Dedifferentiated amniotic fluid mesenchymal stem cell (primary cell): ENCODE measurements around the gene CGB7.
"Not testable (repeated sequence)": the region's sequence is repeated elsewhere in the genome, so short reads cannot be mapped to it uniquely, and the experiment has no call there.

Experiments
- DNase-seq: peaks from one replicate; pipeline ENCODE4 v3.0.0-alpha.2; 2016; ENCODE audit errors: extremely low spot score

The CGB7 gene

GRCh38 chr19:49073514-49074378 is 16.2 kb upstream of the CGB7 start:
- no peak for DNase-seq

- no peak for DNase-seq
These were observed 14.5 kb upstream of the CGB7 start for GRCh38 chr19:49071860-49072547.

GRCh38 chr19:49070416-49070815 is 12.9 kb upstream of the CGB7 start:
- no peak for DNase-seq

GRCh38 chr19:49069026-49069425 is 11.5 kb upstream of the CGB7 start:
- DNase-seq: no peak

GRCh38 chr19:49067554-49067953 is 10.0 kb upstream of the CGB7 start:
- DNase-seq: no peak

- DNase-seq: no peak
These were observed 8.5 kb upstream of the CGB7 start for GRCh38 chr19:49065905-49066512.

- no peak for DNase-seq
These were observed 7.4 kb upstream of the CGB7 start, which contains the start of gene NTF4 for GRCh38 chr19:49064768-49065611. Gene NTF4 (minus strand): TSS chr19:49064818. CDS start chr19:49061997, 2,821 bp downstream.

GRCh38 chr19:49064029-49064629 is 6.6 kb upstream of the CGB7 start:
- no peak for DNase-seq

GRCh38 chr19:49061445-49061844 is 3.9 kb upstream of the CGB7 start:
- DNase-seq: no peak

- no peak for DNase-seq
These were observed 3.5 kb upstream of the CGB7 start for GRCh38 chr19:49061000-49061399.

GRCh38 chr19:49059053-49059452 is 1.5 kb upstream of the CGB7 start:
- DNase-seq: no peak

GRCh38 chr19:49058562-49058961 is 1.0 kb upstream of the CGB7 start:
- DNase-seq: no peak

GRCh38 chr19:49056902-49057596 is 500 bp downstream of the CGB7 start:
- not testable (repeated sequence) for DNase-seq

GRCh38 chr19:49056101-49056901 is 1.2 kb downstream of the CGB7 start:
- DNase-seq: no peak

- DNase-seq: not testable (repeated sequence)
These were observed 7.0 kb downstream of the CGB7 start for GRCh38 chr19:49050376-49051033.

- not testable (repeated sequence) for DNase-seq
These were observed 7.7 kb downstream of the CGB7 start for GRCh38 chr19:49049834-49050233.

GRCh38 chr19:49049011-49049410 is 8.5 kb downstream of the CGB7 start, which contains the start of gene CGB8:
Gene CGB8 (minus strand): TSS chr19:49049111. CDS start chr19:49048739, 372 bp downstream.
- DNase-seq: not testable (repeated sequence)

GRCh38 chr19:49043548-49043947 is 14.0 kb downstream of the CGB7 start, which contains the start of gene CGB5:
Gene CGB5 (plus strand): TSS chr19:49043848. CDS start chr19:49044210, 362 bp downstream.
- not testable (repeated sequence) for DNase-seq

GRCh38 chr19:49042666-49043065 is 14.9 kb downstream of the CGB7 start:
- not testable (repeated sequence) for DNase-seq
